Naive B cell (primary cell): Measurements from ENCODE around the gene METTL2B. TPM values are rescaled to one million over a fixed set of nuclear protein-coding genes. Genes with fewer than 3 reads are reported as not detected.
"Not testable (repeated sequence)": the region's sequence is repeated elsewhere in the genome, so short reads cannot be mapped to it uniquely, and the experiment has no call there.

ENCODE experiments used
- ATAC-seq, 2 donors: fragments of 150-1000 bp; cut with Tn5 transposase; 2 replicates each; pipeline ENCODE4 v1.10.0; 2021; ENCODE audit warnings: low read depth in 2 of 2, mild to moderate bottlenecking in 2 of 2, moderate library complexity in 2 of 2
- DNase-seq: peaks from one replicate; pipeline ENCODE4 v3.0.0; 2022
- H3K27ac Mint-ChIP-seq, 6 donors: one replicate each; pipeline ENCODE4 v1.8.0; 2020 to 2022; ENCODE audit warnings: mild to moderate bottlenecking in 6 of 6, mixed read lengths in 6 of 6, moderate library complexity in 5 of 6, inconsistent platforms in 2 of 6
- H3K27me3 Mint-ChIP-seq, 3 donors: one replicate each; pipeline ENCODE4 v1.8.0; 2021 to 2022; ENCODE audit warnings: mixed read lengths in 3 of 3, mild to moderate bottlenecking in 1 of 3
- H3K36me3 Mint-ChIP-seq, 2 donors: one replicate each; pipeline ENCODE4 v1.8.0; 2020 to 2022; ENCODE audit warnings: mixed read lengths in 2 of 2, inconsistent platforms in 1 of 2, mild to moderate bottlenecking in 1 of 2
- H3K4me1 Mint-ChIP-seq, 3 donors: one replicate each; pipeline ENCODE4 v1.8.0; 2020 to 2022; ENCODE audit warnings: mixed read lengths in 3 of 3, inconsistent platforms in 1 of 3, mild to moderate bottlenecking in 1 of 3, moderate library complexity in 1 of 3
- H3K4me3 Mint-ChIP-seq, 8 donors: one replicate each; pipeline ENCODE4 v1.8.0; 2020 to 2022; ENCODE audit warnings: mild to moderate bottlenecking in 8 of 8, mixed read lengths in 8 of 8, moderate library complexity in 8 of 8, inconsistent platforms in 2 of 8
- H3K9me3 Mint-ChIP-seq, 7 donors: one replicate each; pipeline ENCODE4 v1.8.0; 2020 to 2022; ENCODE audit warnings: mixed read lengths in 7 of 7, mild to moderate bottlenecking in 5 of 7, inconsistent platforms in 2 of 7, moderate library complexity in 1 of 7
- polyA plus RNA-seq, 6 donors: library from polyadenylated mRNA; unstranded; fragments of 300-500 nt; fragmentation: Illumina TruSeq; gene quantifications; one replicate each; pipeline ENCODE4 v1.2.3, GENCODE V29; 2021; ENCODE audit warnings: low read depth in 6 of 6

Gene METTL2B
- 10 to 100 TPM in 5 of 6 donors, 1 to 10 TPM in 1; 7.8 to 25.4 (median 13.2) TPM for polyA plus RNA-seq

- not testable (repeated sequence) for H3K9me3 Mint-ChIP-seq, H3K36me3 Mint-ChIP-seq, H3K27me3 Mint-ChIP-seq
- Mint-ChIP-seq H3K4me3 (peak within 1 kb of the TSS; percentile 94 to 100 (median 98)), H3K4me1 (peaks cover 14 to 28% (median 17%) of the 10 kb centered on the region in 3 donors), H3K27ac (peak within 1 kb of the TSS; percentile 89 to 98 (median 94))
- ATAC-seq (peak; percentile 95), DNase-seq (peak; percentile 84)
Measured at GRCh38 chr7:128476402-128477335, at the start of gene METTL2B. Gene METTL2B, plus strand, starts transcription at chr7:128476748. Its CDS starts 18 bp downstream, at chr7:128476766.

GRCh38 chr7:128427289-128427891 is 49.2 kb upstream of the METTL2B start:
- no peaks in the 10 kb centered on the region for H3K36me3 Mint-ChIP-seq
- H3K9me3 Mint-ChIP-seq, result no peaks in the 10 kb centered on the region
- H3K4me1 Mint-ChIP-seq, result no peaks in the 10 kb centered on the region
- no peak overlapping the region for H3K27ac Mint-ChIP-seq
- peak; percentile 50 to 77 for ATAC-seq
- H3K4me3 Mint-ChIP-seq, result no peak overlapping the region
- DNase-seq, result peak; percentile 47
- peaks cover 0 to 8% (median 6%) of the 10 kb centered on the region in 3 donors for H3K27me3 Mint-ChIP-seq

GRCh38 chr7:128430207-128430606 is 46.3 kb upstream of the METTL2B start:
- peak overlapping the region in 1 of 8 donors; percentile 30 for H3K4me3 Mint-ChIP-seq
- peak overlapping the region in 1 of 6 donors; percentile 58 for H3K27ac Mint-ChIP-seq
- peaks cover 0 to 8% (median 6%) of the 10 kb centered on the region in 3 donors for H3K27me3 Mint-ChIP-seq
- H3K4me1 Mint-ChIP-seq, result no peaks in the 10 kb centered on the region
- DNase-seq (no peak), ATAC-seq (no peak)
- no peaks in the 10 kb centered on the region for H3K36me3 Mint-ChIP-seq
- no peaks in the 10 kb centered on the region for H3K9me3 Mint-ChIP-seq

DNA sequence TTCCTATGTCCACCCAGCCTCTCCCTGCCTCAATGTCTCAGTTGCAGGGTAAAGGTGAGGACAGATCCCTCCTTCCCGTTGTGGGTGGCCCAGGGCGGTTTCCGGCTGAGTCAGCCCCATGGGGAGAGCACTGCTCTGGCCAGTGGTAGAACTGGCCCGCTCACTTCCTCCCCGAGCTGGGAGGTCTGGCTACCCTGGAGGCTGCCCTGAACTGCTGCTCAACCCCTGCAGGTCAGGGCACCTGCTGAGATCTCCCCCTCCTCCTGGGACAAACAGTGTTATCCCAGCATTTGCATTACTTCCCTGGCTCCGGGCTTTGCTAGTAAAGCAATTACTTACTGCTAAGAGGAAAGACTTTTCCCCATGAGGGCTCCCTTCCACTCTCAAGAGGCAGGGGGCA is 45.3 kb upstream of the METTL2B start:
- H3K4me3 Mint-ChIP-seq, result no peak overlapping the region
- no peak for DNase-seq
- no peak for ATAC-seq
- peaks cover 0 to 6% (median 6%) of the 10 kb centered on the region in 3 donors for H3K4me1 Mint-ChIP-seq
- H3K27ac Mint-ChIP-seq, result peak overlapping the region in 1 of 6 donors; percentile 39
- no peaks in the 10 kb centered on the region for H3K9me3 Mint-ChIP-seq
- H3K27me3 Mint-ChIP-seq, result peaks cover 0 to 8% (median 6%) of the 10 kb centered on the region in 3 donors
- H3K36me3 Mint-ChIP-seq, result no peaks in the 10 kb centered on the region

GRCh38 chr7:128431754-128432153 is 44.8 kb upstream of the METTL2B start:
- Mint-ChIP-seq H3K9me3 (no peaks in the 10 kb centered on the region), H3K4me1 (peaks cover 4 to 6% (median 6%) of the 10 kb centered on the region in 3 donors), H3K4me3 (no peak overlapping the region), H3K27ac (no peak overlapping the region), H3K27me3 (peaks cover 0 to 8% (median 6%) of the 10 kb centered on the region in 3 donors), H3K36me3 (no peaks in the 10 kb centered on the region)
- ATAC-seq (no peak), DNase-seq (no peak)

DNA sequence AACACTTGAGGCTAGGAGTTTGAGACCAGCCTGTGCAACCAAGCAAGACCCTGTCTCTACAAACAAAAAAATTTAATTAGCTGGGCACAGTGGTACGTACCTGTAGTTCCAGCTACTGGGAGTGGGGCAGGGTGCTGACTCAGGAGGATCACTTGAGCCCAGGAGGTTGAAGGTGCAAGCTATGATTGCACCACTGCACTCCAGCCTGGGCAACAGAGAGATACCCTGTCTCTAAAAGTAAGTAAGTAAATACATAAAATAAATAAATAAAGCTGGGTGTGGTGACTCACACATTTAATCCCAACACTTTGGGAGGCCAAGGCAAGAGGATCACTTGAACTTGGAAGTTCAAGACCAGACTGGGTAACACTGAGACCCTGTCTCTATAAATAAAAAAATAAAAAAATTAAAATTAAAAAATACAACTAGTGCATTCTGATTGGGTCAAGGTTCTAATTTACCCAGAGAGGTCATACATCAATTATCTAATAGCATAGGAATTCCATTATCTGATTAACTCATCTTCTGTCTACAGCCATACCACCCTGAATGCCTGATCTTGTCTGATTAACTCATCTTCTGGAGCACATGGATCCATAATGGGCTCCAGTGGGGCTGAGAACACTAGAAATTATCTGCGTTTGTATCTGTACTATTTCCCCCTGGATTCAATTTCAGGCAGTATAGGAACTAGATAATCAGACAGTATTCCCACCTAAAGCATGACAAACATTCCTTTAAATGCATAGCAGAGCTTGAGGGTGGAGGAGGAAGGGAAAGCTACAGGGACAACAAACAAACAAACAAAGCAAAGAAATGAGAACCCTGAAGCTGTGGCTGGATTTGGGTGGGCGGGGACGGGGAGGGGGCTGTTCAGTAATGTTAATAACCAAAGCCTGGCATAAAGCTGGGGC is 41.9 kb upstream of the METTL2B start:
- no peak for DNase-seq
- Mint-ChIP-seq H3K27me3 (peaks cover 0 to 4% (median 2%) of the 10 kb centered on the region in 3 donors), H3K36me3 (no peaks in the 10 kb centered on the region), H3K4me3 (no peak overlapping the region), H3K27ac (peak overlapping the region in 1 of 6 donors; percentile 82), H3K4me1 (peaks cover 22 to 31% (median 27%) of the 10 kb centered on the region in 3 donors), H3K9me3 (no peaks in the 10 kb centered on the region)
- ATAC-seq, result no peak

GRCh38 chr7:128435327-128435686 is 41.2 kb upstream of the METTL2B start:
- no peaks in the 10 kb centered on the region for H3K27me3 Mint-ChIP-seq
- no peaks in the 10 kb centered on the region for H3K9me3 Mint-ChIP-seq
- H3K4me1 Mint-ChIP-seq, result peaks cover 22 to 31% (median 27%) of the 10 kb centered on the region in 3 donors
- no peaks in the 10 kb centered on the region for H3K36me3 Mint-ChIP-seq
- H3K4me3 Mint-ChIP-seq, result no peak overlapping the region
- H3K27ac Mint-ChIP-seq, result peak overlapping the region in 1 of 6 donors; percentile 39
- DNase-seq (no peak), ATAC-seq (no peak)

GRCh38 chr7:128437426-128438332 is 38.9 kb upstream of the METTL2B start:
- H3K9me3 Mint-ChIP-seq, result no peaks in the 10 kb centered on the region
- H3K27me3 Mint-ChIP-seq, result no peaks in the 10 kb centered on the region
- peaks cover 22 to 31% (median 27%) of the 10 kb centered on the region in 3 donors for H3K4me1 Mint-ChIP-seq
- H3K36me3 Mint-ChIP-seq, result no peaks in the 10 kb centered on the region
- ATAC-seq (peak; percentile 99 to 100), DNase-seq (peak; percentile 51)
- peak overlapping the region; percentile 8 to 86 (median 64) for H3K4me3 Mint-ChIP-seq
- H3K27ac Mint-ChIP-seq, result peak overlapping the region; percentile 12 to 90 (median 71)

DNA sequence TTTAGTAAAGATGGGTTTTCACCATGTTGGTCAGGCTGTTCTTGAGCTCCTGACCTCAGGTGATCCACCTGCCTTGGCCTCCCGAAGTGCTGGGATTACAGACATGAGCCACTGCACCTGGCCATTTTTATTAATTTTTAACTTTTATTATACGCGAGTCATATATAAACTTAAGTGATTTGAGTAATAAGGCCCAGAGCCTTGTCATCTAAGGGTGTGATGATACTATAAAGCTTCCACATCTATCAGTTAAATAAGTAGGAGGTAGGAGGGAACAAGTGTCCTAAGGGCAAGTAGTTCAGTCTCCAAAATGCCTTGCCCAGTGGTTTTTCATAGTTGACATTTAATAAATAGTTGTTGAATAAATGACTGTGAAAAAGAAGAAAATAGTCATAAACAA is 34.2 kb upstream of the METTL2B start:
- H3K4me1 Mint-ChIP-seq, result peaks cover 25 to 27% (median 26%) of the 10 kb centered on the region in 3 donors
- H3K36me3 Mint-ChIP-seq, result no peaks in the 10 kb centered on the region
- DNase-seq (no peak), ATAC-seq (no peak)
- H3K27me3 Mint-ChIP-seq, result no peaks in the 10 kb centered on the region
- H3K4me3 Mint-ChIP-seq, result no peak overlapping the region
- no peak overlapping the region for H3K27ac Mint-ChIP-seq
- H3K9me3 Mint-ChIP-seq, result no peaks in the 10 kb centered on the region

- no peaks in the 10 kb centered on the region for H3K9me3 Mint-ChIP-seq
- H3K4me1 Mint-ChIP-seq, result peaks cover 10 to 13% (median 10%) of the 10 kb centered on the region in 3 donors
- H3K27ac Mint-ChIP-seq, result peak overlapping the region in 2 of 6 donors; percentile 39 to 69
- H3K36me3 Mint-ChIP-seq, result no peaks in the 10 kb centered on the region
- H3K27me3 Mint-ChIP-seq, result no peaks in the 10 kb centered on the region
- no peak overlapping the region for H3K4me3 Mint-ChIP-seq
- ATAC-seq (peak in 1 of 2 donors; percentile 60), DNase-seq (no peak)
Measured at GRCh38 chr7:128443831-128444600, 32.5 kb upstream of the METTL2B start.

- H3K27ac Mint-ChIP-seq, result no peak overlapping the region
- DNase-seq (no peak), ATAC-seq (no peak)
- no peaks in the 10 kb centered on the region for H3K9me3 Mint-ChIP-seq
- peaks cover 6 to 9% (median 6%) of the 10 kb centered on the region in 3 donors for H3K4me1 Mint-ChIP-seq
- no peaks in the 10 kb centered on the region for H3K36me3 Mint-ChIP-seq
- no peak overlapping the region for H3K4me3 Mint-ChIP-seq
- no peaks in the 10 kb centered on the region for H3K27me3 Mint-ChIP-seq
Measured at GRCh38 chr7:128446306-128446705, 30.2 kb upstream of the METTL2B start.
